GM18951 (cell line): ENCODE results near the gene LRRC51.

Source experiments
- POLR2A ChIP-seq: IDR thresholded peaks from 4 replicates; pipeline ENCODE4 v1.6.1; 2011; ENCODE audit warnings: mild to moderate bottlenecking; ENCODE audit not compliant: insufficient read length, insufficient read depth; ENCODE audit errors: extremely low read depth
- in situ Hi-C: fragments of 300-500 bp; cut with MboI; formaldehyde crosslinking; loops from one replicate; pipeline ENCODE4 v1.12.0; 2022; ENCODE audit warnings: low sequenced_read_pairs, mixed read lengths, inconsistent platforms; ENCODE audit not compliant: unreplicated experiment

The LRRC51 gene

GRCh38 chr11:72081184-72081644 is 564 bp downstream of the LRRC51 start:
- in situ Hi-C loops = no loop called here

GRCh38 chr11:72081821-72082453 is 1.3 kb downstream of the LRRC51 start:
- in situ Hi-C loops = no loop called here
- no peak for TF ChIP-seq POLR2A

More at GRCh38 chr11:72081184-72081644, 564 bp downstream of the LRRC51 start:
- no peak for TF ChIP-seq POLR2A

DNA sequence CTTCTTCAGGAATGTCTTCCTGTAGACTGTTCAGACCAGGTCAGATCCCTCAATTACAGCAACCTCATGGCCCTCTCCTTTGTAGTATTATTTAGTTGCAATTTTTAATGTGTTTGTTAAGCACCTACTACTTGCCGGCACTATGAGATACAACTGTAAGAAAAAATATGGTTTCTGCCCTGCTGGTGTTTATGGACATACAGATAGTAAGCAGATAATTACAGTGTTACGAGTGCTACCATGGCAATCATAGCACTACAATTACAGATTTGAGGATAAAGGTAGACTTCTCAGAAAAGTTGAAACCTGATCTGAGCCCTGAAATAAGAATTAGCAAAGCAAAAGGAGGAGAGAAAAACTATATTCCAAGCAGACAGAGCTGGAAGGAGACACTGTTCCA is 2.8 kb downstream of the LRRC51 start:
- in situ Hi-C loops = no loop called here
- no peak for TF ChIP-seq POLR2A

DNA sequence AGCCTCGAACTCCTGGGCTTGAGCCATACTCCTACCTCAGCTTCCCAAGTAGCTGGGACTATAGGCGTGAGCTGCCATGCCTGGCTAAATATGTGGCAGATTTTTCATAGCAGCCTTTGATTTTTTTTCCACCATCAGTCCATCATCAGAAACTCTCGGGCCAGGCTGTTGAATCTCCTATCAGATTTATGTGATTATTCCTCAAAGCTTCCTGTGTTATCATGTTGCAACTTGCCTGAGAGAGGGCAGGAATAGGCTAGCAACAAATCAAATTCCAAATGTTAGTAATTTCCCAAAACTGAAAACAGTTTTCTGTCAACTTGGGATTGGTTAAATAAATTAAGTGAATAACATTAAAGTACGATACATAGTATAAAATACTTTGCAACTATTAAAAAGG is 3.4 kb downstream of the LRRC51 start:
- no peak for TF ChIP-seq POLR2A
- in situ Hi-C loops = no loop called here

GRCh38 chr11:72084965-72085364 is 4.3 kb downstream of the LRRC51 start:
- in situ Hi-C loops = no loop called here
- TF ChIP-seq POLR2A = no peak

- in situ Hi-C loops = no loop called here
- TF ChIP-seq POLR2A = no peak
These were observed 5.1 kb downstream of the LRRC51 start for GRCh38 chr11:72085621-72086351.

- in situ Hi-C loops = no loop called here
- no peak for TF ChIP-seq POLR2A
These were observed 7.6 kb downstream of the LRRC51 start for GRCh38 chr11:72088076-72088808.

DNA sequence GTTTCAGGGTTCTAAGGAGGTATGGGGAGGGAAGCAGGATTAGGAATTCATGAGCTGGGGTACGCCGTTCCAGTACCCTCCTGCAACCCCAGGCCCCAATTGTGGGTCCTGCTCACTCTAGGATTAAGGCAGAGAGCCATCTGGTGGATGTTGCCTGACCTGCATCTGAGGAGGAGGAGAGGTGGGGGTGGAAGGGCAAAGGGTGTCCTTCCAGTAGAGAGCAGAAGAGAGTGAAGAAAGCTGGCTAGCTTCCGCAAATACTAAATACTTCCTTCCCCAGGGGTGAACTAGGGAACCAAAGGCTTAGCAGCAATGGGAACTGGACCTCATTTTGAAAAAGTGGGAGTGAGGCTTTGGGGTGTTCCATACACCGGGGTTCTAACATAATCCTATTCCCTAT is 10.6 kb downstream of the LRRC51 start:
- in situ Hi-C loops = no loop called here
- TF ChIP-seq POLR2A = no peak

- in situ Hi-C loops = no loop called here
- TF ChIP-seq POLR2A = no peak
These were observed 18.1 kb downstream of the LRRC51 start for GRCh38 chr11:72098741-72099140.

GRCh38 chr11:72100009-72100408 is 19.4 kb downstream of the LRRC51 start:
- TF ChIP-seq POLR2A = no peak
- in situ Hi-C loops = no loop called here

DNA sequence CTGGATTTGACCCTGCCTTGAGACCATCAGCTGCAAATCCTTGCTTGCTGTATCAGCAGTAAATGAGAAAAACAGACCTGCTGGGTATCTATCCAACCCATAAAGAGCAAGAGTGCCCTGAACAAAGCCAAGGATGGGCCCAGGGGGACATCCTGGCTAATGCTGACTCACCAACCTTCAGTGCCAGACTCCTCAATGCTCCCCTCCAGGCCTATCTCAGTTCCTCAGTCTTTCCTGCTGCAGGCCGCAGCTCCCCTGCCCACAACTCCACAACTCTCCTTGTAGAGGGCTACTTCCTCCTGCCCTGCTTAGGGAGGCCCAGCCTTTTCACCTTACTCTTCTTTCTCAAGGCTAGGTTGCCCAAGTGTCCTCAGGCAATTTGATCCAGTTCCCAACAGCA is 19.8 kb downstream of the LRRC51 start:
- in situ Hi-C loops = no loop called here

GRCh38 chr11:72102162-72102561 is 21.5 kb downstream of the LRRC51 start:
- in situ Hi-C loops = no loop called here
- TF ChIP-seq POLR2A = no peak

More for the DNA sequence above, 19.8 kb downstream of the LRRC51 start:
- no peak for TF ChIP-seq POLR2A

- in situ Hi-C loops = no loop called here
- no peak for TF ChIP-seq POLR2A
These were observed 21.9 kb downstream of the LRRC51 start for GRCh38 chr11:72102631-72102945.
